H1 (cell line): ENCODE data around the gene RAB1A. TPM values are rescaled to one million over a fixed set of nuclear protein-coding genes. Genes with fewer than 3 reads are reported as not detected.

ENCODE experiments used
- BCL11A ChIP-seq, 2 experiments: IDR thresholded peaks; one replicate each; pipeline ENCODE4 v1.6.1; 2011; ENCODE audit warnings: low read depth in 2 of 2, low read length in 2 of 2, mild to moderate bottlenecking in 2 of 2
- CTCF ChIP-seq, 3 experiments: IDR thresholded peaks; 1 replicate in 2 of 3; 2 replicates in 1 of 3; pipeline versions ENCODE4 v1.5.1 to v1.6.1; 2011; ENCODE audit warnings: low read length in 3 of 3, mild to moderate bottlenecking in 3 of 3, inconsistent platforms in 2 of 3, low read depth in 1 of 3, moderate library complexity in 1 of 3; ENCODE audit not compliant: insufficient read depth in 1 of 3; ENCODE audit errors: control extremely low read depth in 1 of 3
- EGR1 ChIP-seq: IDR thresholded peaks from 2 replicates; pipeline ENCODE4 v1.6.1; 2011; ENCODE audit warnings: low read depth, low read length, borderline replicate concordance
- JUN ChIP-seq: IDR thresholded peaks from 2 replicates; pipeline ENCODE4 v1.6.1; 2011; ENCODE audit warnings: low read depth, mild to moderate bottlenecking, improper control_type of control experiment, low read length
- POLR2AphosphoS5 ChIP-seq: IDR thresholded peaks from 2 replicates; pipeline ENCODE4 v1.6.1; 2011; ENCODE audit warnings: low read depth, low read length
- SP4 ChIP-seq: IDR thresholded peaks from 2 replicates; pipeline ENCODE4 v1.6.1; 2012; ENCODE audit warnings: low read length, inconsistent platforms
- polyA plus RNA-seq, 7 experiments: library from polyadenylated mRNA; depleted of rRNA in 3 of 7; stranded (reverse) in 5 of 7; unstranded in 2 of 7; fragments of >200 nt in 5 of 7; fragments of 200-250 nt in 2 of 7; gene quantifications; 1 replicate in 5 of 7; 2 replicates in 1 of 7; 4 replicates in 1 of 7; pipeline versions ENCODE4 v1.2.1 to v1.2.3, GENCODE V29; 2011 to 2013; ENCODE audit warnings: missing spikeins in 2 of 7, mixed read lengths in 2 of 7
- total RNA-seq: library from RNA; stranded (reverse); fragmentation: NEBNext Ultra II Directional; extraction: Animal tissue kit (Norgen Biotek cat#: 25700); gene quantifications from 2 replicates; pipeline ENCODE4 v1.2.1, GENCODE V29; 2021

The RAB1A gene
- total and polyA plus RNA-seq, 2 of the 8 experiments (the other 6 are each of a cell fraction or from before 2014, with no cell fraction given), result 77.9 to 120 TPM

DNA sequence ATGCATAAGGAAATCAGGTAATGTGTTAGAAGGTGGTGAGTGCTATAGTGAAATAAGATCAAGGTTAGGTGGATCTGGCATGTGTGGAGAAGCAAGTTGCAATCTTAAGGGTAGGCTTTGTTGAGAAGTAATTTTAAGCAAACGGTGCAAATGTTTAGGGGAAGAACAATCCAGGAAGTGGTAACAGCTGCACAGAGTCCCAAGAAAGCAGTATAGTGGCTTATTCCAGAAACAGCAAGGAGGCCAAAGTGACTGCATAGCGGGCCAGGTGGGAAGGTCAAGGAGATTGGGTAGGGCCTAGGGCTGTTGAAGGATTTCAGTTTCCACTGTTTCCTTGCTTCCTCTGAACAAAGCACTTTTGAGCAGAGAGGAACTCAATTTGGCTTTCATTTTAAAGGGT, 30.0 kb upstream of the RAB1A start (continued):
- TF ChIP-seq EGR1, result no peak
- no peak for TF ChIP-seq CTCF (IDR thresholded peaks at IDR 0.05; ENCODE audit: control extremely low read depth in 1 of 3, insufficient read depth in 1 of 3, low read depth in 1 of 3, low read length in 3 of 3)
- TF ChIP-seq POLR2AphosphoS5, result no peak
- no peak for TF ChIP-seq BCL11A (IDR thresholded peaks at IDR 0.05; ENCODE audit: low read depth in 2 of 2, low read length in 2 of 2)
- TF ChIP-seq SP4, result no peak
- no peak for TF ChIP-seq JUN
